Skin epidermis (tissue), 12 donors: ENCODE results near the gene SPHK1.
"Not testable (repeated sequence)": the region's sequence is repeated elsewhere in the genome, so short reads cannot be mapped to it uniquely, and the experiment has no call there.

Experiments
- H3K27ac ChIP-seq, 21 experiments: fragments of 200-600 bp; sonication (generic) in 11 of 21; one replicate each; pipeline ENCODE4 v1.5.0; 2020; ENCODE audit warnings: mild to moderate bottlenecking in 3 of 21, inconsistent platforms in 2 of 21, moderate library complexity in 2 of 21
- H3K4me3 ChIP-seq, 7 experiments: fragments of 200-600 bp; sonication (generic) in 2 of 7; one replicate each; pipeline ENCODE4 v1.5.0; 2020; ENCODE audit warnings: inconsistent platforms in 2 of 7, mild to moderate bottlenecking in 2 of 7, moderate library complexity in 1 of 7

The SPHK1 gene, protein sequence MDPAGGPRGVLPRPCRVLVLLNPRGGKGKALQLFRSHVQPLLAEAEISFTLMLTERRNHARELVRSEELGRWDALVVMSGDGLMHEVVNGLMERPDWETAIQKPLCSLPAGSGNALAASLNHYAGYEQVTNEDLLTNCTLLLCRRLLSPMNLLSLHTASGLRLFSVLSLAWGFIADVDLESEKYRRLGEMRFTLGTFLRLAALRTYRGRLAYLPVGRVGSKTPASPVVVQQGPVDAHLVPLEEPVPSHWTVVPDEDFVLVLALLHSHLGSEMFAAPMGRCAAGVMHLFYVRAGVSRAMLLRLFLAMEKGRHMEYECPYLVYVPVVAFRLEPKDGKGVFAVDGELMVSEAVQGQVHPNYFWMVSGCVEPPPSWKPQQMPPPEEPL

GRCh38 chr17:76384222-76384986, at the start of gene SPHK1:
TSS of gene SPHK1 (plus strand) at chr17:76384609. CDS start at chr17:76385645, 1,036 bp downstream.
- peak within 1 kb of the TSS; percentile 51 to 77 (median 69) for H3K4me3 ChIP-seq
- H3K27ac ChIP-seq = peak within 1 kb of the TSS; percentile 42 to 96 (median 85)

- Histone ChIP-seq H3K27ac (no peak overlapping the region), H3K4me3 (no peak overlapping the region)
Observed at GRCh38 chr17:76335716-76336381, 48.6 kb upstream of the SPHK1 start.

DNA sequence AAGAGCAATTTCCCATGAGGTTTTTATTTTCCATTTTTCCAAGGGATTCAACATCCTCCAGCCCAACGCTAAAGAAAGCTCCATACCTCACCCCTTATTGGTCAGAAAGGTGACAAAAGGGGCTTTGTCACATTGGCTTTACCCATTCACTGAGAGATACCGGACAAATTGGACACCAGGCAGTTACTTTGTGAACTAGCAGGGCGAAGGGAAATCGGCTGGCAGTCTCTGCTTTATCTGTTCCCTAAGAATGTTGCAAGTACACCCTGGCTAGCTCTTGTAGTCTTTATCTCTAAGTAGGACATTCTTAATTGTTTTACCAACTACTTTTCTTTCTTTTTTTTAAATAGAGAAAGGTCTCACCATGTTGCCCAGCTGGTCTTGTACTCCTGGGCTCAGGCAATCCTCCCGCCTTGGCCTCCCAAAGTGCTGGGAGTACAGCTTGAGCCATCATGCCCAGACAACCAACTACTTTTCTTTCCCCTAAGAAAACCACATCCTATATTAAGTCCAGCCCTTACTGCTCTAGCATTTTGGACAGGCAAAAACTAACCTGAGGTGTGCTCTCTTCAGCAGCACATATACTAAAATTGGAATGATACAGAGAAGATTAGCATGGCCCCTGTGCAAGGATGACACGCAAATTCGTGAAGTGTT, 47.5 kb upstream of the SPHK1 start:
- peak overlapping the region in 1 of 21 experiments; percentile 44 for H3K27ac ChIP-seq

GRCh38 chr17:76337413-76337777, 47.0 kb upstream of the SPHK1 start:
- Histone ChIP-seq H3K27ac (peak overlapping the region in 1 of 21 experiments; percentile 44), H3K4me3 (no peak overlapping the region)

More for the DNA sequence above, 47.5 kb upstream of the SPHK1 start:
- no peak overlapping the region for H3K4me3 ChIP-seq

- Histone ChIP-seq H3K4me3 (no peak overlapping the region), H3K27ac (no peak overlapping the region)
Observed at GRCh38 chr17:76341301-76341700, 43.1 kb upstream of the SPHK1 start.

DNA sequence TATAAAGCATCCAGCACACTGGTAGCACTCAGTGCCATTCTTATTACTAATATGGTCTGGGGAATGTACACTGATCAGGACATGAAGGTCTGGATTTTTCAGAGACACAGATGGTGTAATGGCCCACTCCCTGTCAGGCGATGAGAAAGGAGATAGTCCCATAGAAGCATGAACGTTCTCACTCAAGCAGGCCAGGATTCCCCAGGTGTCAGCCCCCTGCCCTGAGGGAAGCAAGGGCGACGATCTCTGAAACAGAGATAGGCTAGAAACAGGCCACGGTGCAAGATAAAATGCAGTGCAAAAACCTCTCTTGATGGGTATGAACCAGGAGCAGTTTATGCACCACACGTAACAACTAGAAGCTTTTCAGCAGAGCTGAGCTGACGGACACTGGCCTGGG, 41.3 kb upstream of the SPHK1 start:
- H3K27ac ChIP-seq = no peak overlapping the region
- H3K4me3 ChIP-seq = no peak overlapping the region

DNA sequence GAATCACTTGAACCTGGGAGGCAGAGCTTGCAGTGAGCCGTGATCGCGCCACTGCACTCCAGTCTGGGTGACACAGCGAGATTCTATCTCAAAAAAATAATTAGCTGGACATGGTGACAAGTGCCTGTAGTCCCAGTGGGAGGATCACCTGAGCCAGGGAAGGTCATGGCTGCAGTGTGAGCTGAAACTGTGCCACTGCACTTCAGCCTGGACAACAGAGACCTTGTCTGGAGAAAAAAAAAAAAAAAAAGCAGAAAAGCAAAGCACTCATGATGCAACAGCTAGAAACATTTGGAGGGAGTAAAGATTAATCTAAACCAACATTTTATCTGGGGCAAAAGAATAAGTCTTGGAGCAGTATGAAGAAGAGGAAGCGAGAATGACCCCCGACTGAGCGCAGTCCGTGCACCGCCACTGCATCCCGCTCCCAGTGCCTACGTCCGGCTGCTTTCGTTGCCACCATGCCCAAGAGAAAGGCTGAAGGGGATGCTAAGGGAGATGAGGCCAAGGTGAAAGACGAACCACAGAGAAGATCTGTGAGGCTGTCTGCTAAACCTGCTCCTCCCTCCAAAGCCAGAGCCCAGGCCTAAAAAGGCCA, 38.9 kb upstream of the SPHK1 start:
- Histone ChIP-seq H3K27ac (no peak overlapping the region), H3K4me3 (no peak overlapping the region)

GRCh38 chr17:76346936-76347335, 37.5 kb upstream of the SPHK1 start:
- not testable (repeated sequence) for H3K27ac ChIP-seq, H3K4me3 ChIP-seq

- Histone ChIP-seq H3K4me3 (no peak overlapping the region), H3K27ac (no peak overlapping the region)
Observed at GRCh38 chr17:76350463-76350862, 33.9 kb upstream of the SPHK1 start.

- H3K4me3 ChIP-seq = no peak overlapping the region
- peak overlapping the region in 1 of 21 experiments; percentile 7 for H3K27ac ChIP-seq
Observed at GRCh38 chr17:76351526-76352071, 32.8 kb upstream of the SPHK1 start.

- Histone ChIP-seq H3K4me3 (peak overlapping the region; percentile 64 to 97 (median 96)), H3K27ac (peak overlapping the region; percentile 49 to 97 (median 88))
Observed at GRCh38 chr17:76353004-76353598, 31.3 kb upstream of the SPHK1 start.

DNA sequence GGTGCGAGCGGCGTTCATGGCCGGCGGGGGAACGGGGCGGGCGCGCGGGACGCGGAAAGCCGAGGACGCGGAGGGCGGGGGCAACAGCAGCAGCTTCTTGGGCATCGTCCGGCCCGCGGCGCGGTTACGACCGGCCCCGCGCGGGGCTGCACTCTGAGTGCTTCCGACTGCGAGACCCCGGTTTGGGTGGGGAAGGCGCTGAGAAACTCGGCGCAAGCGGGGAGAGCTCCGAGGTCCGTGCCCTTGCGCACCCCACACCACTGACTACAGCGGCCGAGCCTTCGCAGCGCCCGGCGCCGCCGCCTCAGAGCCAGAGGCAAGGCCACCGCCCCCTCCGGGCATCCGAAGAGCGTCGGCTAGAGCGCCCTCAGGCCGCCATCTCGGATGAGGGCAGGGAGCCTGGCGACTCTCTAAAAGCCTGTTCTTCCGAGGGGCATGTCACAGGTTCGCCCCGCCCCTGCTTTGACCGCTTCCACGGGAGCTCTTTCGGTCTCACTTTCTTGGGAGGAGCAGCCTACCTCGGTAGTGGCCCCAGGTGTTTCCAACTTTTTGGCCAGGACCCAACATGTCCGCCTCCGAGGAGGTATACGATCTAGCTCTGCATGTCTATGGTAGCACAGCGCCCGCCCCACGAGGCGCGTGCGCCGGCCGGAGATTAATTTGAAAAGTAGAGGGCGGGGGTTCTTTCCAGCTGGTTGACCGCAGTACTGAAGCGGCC, 30.7 kb upstream of the SPHK1 start, which contains the start of gene PRPSAP1:
PRPSAP1 (minus strand) TSS at position 318 of the 718 bp plus-strand sequence; CDS start at position 105, 213 bp downstream.
- Histone ChIP-seq H3K27ac (peak within 1 kb of the TSS; percentile 49 to 97 (median 88)), H3K4me3 (peak within 1 kb of the TSS; percentile 64 to 97 (median 96))

DNA sequence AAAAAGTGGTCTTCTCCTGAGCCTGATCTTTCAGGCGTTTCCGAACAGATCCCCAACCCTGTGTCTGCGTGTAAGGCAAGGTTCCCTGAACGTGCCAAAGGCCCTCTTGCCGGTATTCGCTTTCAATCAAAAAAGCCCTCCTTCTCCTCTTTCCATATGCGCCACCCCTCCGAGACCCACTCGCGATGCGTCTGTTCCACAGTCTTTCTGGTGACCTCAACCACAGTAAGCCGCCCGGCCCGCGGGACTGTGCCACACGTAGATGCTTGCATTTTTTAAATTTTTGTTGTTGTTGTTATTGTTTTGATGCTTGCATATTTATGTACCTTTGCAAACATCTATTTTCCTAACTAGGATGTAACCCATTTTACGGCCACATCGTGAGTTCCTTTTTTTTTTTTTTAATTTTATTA, 30.1 kb upstream of the SPHK1 start:
- H3K4me3 ChIP-seq = peak overlapping the region; percentile 64 to 97 (median 96)
- peak overlapping the region in 19 of 21 experiments; percentile 79 to 97 (median 89) for H3K27ac ChIP-seq

- Histone ChIP-seq H3K4me3 (peak overlapping the region in 2 of 7 experiments; percentile 97), H3K27ac (no peak overlapping the region)
Observed at GRCh38 chr17:76354747-76355310, 29.6 kb upstream of the SPHK1 start.

- H3K4me3 ChIP-seq = no peak overlapping the region
- H3K27ac ChIP-seq = no peak overlapping the region
Observed at GRCh38 chr17:76356803-76357456, 27.5 kb upstream of the SPHK1 start.

DNA sequence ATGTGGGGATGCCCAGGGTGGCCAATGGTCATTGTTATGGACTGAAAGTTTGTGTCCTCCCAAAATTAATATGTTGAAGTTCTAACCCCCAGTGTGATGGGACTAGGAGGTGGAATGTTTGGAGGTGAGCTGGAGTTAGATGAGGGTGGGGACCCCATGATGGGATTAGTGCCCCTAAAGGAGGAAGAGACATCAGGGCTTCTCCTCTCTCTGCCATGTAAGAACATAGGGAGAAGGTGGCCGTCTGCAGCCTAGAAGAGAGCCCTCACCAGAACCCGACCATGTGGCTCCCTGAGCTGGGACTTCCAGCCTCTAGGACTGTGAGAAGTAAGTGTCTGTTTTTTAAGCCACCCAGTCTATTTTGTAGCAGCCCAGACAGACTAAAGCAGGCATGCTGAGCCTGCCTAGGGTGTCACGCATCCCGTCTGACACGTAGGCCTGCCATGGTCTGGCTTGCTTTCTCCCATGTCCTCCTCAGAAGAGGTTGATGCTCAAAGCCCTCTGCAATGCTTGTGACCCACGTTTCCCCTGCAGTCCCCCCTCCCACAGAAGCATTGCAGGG, 26.7 kb upstream of the SPHK1 start:
- Histone ChIP-seq H3K4me3 (no peak overlapping the region), H3K27ac (no peak overlapping the region)

DNA sequence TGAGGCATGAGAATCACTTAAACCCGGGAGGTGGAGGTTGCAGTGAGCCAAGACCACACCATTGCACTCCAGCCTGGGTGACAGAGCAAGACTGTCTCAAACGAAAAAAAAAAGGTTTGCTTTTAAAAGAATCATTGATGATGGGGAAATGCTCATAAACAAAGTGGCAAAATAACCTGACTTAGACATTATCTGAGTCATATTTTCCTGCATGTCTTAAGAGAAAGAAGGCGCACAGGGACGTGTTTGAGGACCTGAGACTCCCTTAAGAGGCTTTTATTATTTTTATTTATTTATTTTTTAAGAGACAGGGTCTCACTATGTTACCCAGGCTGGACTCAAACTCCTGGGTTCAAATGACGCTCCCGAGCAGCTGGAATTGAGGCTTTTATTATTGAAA, 25.0 kb upstream of the SPHK1 start:
- Histone ChIP-seq H3K27ac (no peak overlapping the region), H3K4me3 (no peak overlapping the region)
